Stimulated activated CD4-positive, alpha-beta T cell treated with anti-CD3 and anti-CD28 coated beads, Interleukin-4, amount 100 ng/mL, for 4 hours (primary cell): ENCODE measurements around the gene SORCS2.

Experiments
- DNase-seq, 2 experiments: peaks; one replicate each; pipeline ENCODE4 v3.0.0-alpha.2; 2020

The SORCS2 gene

GRCh38 chr4:7309181-7309580 lies 116.8 kb downstream of the SORCS2 start:
- no peak for DNase-seq

GRCh38 chr4:7309636-7310390 lies 117.5 kb downstream of the SORCS2 start:
- DNase-seq, result no peak

GRCh38 chr4:7310451-7310850 lies 118.1 kb downstream of the SORCS2 start:
- DNase-seq, result no peak

- DNase-seq, result no peak
Observed at GRCh38 chr4:7311205-7311604, 118.9 kb downstream of the SORCS2 start.

GRCh38 chr4:7312691-7313090 lies 120.4 kb downstream of the SORCS2 start:
- no peak for DNase-seq

GRCh38 chr4:7313347-7313811 lies 121.0 kb downstream of the SORCS2 start:
- DNase-seq, result no peak

GRCh38 chr4:7313991-7314390 lies 121.7 kb downstream of the SORCS2 start:
- no peak for DNase-seq

GRCh38 chr4:7315286-7315685 lies 122.9 kb downstream of the SORCS2 start:
- no peak for DNase-seq

- DNase-seq, result no peak
Observed at GRCh38 chr4:7315935-7316334, 123.6 kb downstream of the SORCS2 start.

GRCh38 chr4:7319024-7319423 lies 126.7 kb downstream of the SORCS2 start:
- DNase-seq, result no peak

GRCh38 chr4:7320206-7320797 lies 128.0 kb downstream of the SORCS2 start:
- no peak for DNase-seq

- DNase-seq, result no peak
Observed at GRCh38 chr4:7322166-7322991, 130.0 kb downstream of the SORCS2 start.

- DNase-seq, result no peak
Observed at GRCh38 chr4:7323461-7323871, 131.1 kb downstream of the SORCS2 start.

GRCh38 chr4:7323872-7324650 lies 131.7 kb downstream of the SORCS2 start:
- no peak for DNase-seq

- DNase-seq, result no peak
Observed at GRCh38 chr4:7324651-7325121, 132.3 kb downstream of the SORCS2 start.

GRCh38 chr4:7325541-7325940 lies 133.2 kb downstream of the SORCS2 start:
- DNase-seq, result no peak

GRCh38 chr4:7326306-7326692 lies 134.0 kb downstream of the SORCS2 start:
- no peak for DNase-seq

GRCh38 chr4:7326693-7327340 lies 134.5 kb downstream of the SORCS2 start:
- DNase-seq, result no peak

- no peak for DNase-seq
Observed at GRCh38 chr4:7327341-7327885, 135.1 kb downstream of the SORCS2 start.

- DNase-seq, result no peak
Observed at GRCh38 chr4:7328162-7328912, 136.0 kb downstream of the SORCS2 start.
